ENCODE results near the gene NDUFAF3.
A peak's percentile ranks its signal among the peaks of the same experiment; 100 is the strongest.

Gene NDUFAF3

DNA sequence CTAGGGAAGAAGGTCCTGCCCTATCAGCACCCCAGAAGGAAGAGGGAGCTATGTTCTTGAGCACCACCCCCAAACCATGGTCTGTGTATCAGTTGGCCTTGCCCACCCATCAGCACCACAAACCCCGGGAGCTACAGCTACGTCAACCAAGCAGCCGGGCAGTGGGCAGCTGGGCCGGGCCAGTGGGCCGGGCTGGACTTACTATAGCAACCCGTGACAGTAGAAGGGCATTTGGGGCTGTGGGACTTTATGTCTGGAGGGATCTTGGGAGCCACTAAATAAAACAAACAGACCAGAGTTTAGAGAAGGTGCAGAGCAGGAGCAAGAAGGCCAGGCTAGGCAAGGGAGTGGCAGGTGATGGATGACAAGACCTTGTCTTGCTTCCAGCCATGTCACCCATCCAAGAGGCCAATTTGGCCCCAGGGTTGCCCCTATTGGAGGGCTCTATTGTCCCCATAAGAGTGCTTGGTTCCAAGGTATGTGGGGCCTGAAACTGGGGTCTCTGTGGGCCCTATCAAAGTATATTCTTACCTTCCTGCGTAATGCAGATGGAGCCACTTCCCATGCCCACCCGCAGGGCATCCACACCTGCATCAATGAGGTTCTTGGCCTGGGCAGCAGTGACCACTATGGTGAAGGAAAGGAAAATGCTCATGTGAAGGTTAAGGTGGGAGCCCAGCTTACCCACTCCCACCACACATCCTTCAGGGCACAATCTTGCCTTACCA lies 4.0 kb downstream of the NDUFAF3 start:
- TF ChIP-seq, protein P1, sequence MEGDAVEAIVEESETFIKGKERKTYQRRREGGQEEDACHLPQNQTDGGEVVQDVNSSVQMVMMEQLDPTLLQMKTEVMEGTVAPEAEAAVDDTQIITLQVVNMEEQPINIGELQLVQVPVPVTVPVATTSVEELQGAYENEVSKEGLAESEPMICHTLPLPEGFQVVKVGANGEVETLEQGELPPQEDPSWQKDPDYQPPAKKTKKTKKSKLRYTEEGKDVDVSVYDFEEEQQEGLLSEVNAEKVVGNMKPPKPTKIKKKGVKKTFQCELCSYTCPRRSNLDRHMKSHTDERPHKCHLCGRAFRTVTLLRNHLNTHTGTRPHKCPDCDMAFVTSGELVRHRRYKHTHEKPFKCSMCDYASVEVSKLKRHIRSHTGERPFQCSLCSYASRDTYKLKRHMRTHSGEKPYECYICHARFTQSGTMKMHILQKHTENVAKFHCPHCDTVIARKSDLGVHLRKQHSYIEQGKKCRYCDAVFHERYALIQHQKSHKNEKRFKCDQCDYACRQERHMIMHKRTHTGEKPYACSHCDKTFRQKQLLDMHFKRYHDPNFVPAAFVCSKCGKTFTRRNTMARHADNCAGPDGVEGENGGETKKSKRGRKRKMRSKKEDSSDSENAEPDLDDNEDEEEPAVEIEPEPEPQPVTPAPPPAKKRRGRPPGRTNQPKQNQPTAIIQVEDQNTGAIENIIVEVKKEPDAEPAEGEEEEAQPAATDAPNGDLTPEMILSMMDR (conservative IDR thresholded peaks at IDR 0.05; ENCODE audit: low read depth, low read length): no peak
- no peak for DNase-seq (ENCODE audit: low read depth)
- no peak overlapping the region for H3K4me3 ChIP-seq (ENCODE audit: low read depth, low read length)

DNA sequence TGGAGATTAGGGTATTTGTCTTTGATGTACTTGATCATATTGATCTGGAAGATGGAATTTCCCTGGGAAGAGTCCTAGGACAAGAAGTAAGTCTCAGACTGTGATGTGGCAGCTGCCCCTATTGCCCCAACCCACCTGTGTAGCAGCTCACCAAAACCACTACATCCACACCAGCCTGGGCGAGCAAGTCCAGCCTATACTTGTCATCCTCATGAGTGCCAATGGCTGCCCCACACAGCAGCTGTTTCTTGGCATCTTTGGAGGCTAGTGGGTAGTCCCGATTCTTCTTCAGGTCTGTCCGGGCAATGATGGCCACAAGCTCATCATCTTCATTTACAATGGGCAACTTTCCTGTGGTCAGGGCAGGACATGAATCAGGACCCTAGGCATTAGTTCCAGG lies 4.6 kb downstream of the NDUFAF3 start:
- no peak for DNase-seq (ENCODE audit: low read depth)
- TF ChIP-seq, protein P1 (conservative IDR thresholded peaks at IDR 0.05; ENCODE audit: low read depth, low read length): no peak
- H3K4me3 ChIP-seq (ENCODE audit: low read depth, low read length): no peak overlapping the region

DNA sequence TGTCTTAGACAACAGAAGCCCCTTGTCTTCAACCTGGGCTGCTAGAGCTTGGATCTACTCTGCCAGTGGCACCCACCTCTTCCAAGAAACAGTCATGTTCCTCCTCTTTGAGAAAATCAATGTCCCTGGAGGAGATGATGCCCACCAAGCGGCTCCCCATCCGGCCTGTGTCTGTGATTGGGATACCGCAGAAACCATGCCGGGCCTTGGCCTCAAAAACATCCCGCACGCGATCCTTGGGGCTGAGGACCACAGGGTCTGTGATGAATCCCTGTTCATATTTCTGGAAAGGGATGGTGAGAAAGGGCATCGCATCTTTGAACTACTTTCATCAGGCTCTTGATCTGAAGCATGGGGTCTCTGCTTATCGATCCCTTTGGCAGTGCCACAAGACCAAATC lies 5.7 kb downstream of the NDUFAF3 start:
- H3K4me3 ChIP-seq (ENCODE audit: low read depth, low read length): no peak overlapping the region

DNA sequence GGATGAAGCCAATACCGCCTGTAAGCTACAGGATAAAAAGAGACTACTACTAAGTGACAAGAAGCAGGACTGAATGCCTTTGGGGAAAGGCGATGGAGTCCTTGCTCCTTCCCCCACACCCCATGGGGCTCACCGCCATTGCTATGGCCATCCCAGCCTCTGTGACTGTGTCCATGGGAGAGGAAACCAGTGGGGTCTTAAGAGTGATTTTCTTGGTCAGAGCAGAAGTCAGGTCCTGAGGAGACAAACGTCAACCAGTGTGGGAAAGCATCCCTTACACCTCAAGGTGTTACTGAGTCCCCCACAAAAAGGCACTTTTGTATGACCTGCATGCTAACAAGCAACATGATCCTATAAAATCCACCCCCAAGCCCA lies 6.4 kb downstream of the NDUFAF3 start:
- H3K4me3 ChIP-seq (ENCODE audit: low read depth, low read length): peak overlapping the region; percentile 81
- no peak for DNase-seq (ENCODE audit: low read depth)
- TF ChIP-seq, protein P1 (conservative IDR thresholded peaks at IDR 0.05; ENCODE audit: low read depth, low read length): no peak

More for the DNA sequence above, 5.7 kb downstream of the NDUFAF3 start:
- TF ChIP-seq, protein P1 (conservative IDR thresholded peaks at IDR 0.05; ENCODE audit: low read depth, low read length): no peak
- no peak for DNase-seq (ENCODE audit: low read depth)

DNA sequence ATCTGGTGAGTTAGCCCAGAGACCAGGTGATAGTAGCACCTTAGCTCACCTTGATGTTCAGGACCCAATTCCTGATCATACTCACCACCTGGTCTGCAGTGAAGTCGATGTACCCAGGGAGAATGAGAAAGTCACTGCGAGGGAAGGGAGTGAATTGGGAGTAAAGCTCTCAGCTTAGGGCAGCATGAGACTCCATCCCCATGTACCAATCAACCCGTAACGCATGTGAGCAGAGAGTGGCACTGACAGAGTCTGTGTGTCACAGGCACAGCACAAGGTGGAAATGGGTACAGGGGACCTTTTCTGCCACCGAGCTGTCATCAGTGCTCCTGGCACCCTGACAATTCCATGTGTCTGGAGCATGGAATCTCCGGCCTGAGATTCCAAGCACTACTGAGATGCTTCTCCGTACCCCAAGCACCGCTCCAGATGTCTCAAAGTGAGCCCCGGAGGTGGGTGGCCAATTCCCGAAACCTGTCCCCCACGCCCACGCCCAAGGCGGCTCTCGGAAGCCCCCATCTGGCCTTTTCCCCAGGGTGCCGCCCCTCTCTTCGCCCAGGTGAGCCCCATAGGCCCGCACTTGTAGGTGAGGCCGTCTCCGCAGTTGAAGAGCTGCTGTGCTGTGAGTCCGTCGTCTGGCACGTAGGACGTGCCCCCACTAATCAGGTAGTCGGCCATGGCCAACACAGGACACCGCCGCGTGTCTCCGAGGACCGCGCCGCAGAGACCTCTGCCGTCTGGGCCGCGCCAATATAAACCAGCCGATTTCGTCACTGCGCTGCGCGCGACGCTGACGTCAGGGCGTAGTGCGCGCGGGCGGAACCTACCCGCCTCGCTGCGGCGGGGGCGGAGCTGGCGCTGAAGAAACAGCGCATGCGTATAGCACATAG lies 7.0 kb downstream of the NDUFAF3 start, which contains the start of gene IMPDH2:
Gene IMPDH2, minus strand, starts transcription at position 726 of the 890 bp plus-strand sequence. Its CDS starts 48 bp downstream, at position 678.
- TF ChIP-seq, protein P1 (conservative IDR thresholded peaks at IDR 0.05; ENCODE audit: low read depth, low read length): peak; percentile 13
- peak; percentile 94 for DNase-seq (ENCODE audit: low read depth)
- peak within 1 kb of the TSS; percentile 81 for H3K4me3 ChIP-seq (ENCODE audit: low read depth, low read length)

DNA sequence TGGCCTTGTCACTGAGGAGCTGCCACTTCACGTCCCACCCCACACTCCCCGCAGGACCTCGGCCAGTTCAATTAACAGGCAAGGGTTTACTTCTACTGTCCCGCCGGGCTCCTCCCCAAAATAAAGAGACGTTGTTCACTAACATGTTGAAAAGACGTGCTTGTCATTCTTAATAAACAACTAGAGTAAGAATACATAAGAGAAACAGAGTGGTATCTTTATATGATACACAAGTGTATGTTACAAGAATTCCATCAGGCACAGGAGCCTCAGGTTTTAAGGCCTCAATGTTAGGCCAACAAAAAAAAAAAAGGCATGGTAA lies 7.6 kb downstream of the NDUFAF3 start:
- TF ChIP-seq, protein P1 (conservative IDR thresholded peaks at IDR 0.05; ENCODE audit: low read depth, low read length): no peak
- DNase-seq (ENCODE audit: low read depth): no peak
- H3K4me3 ChIP-seq (ENCODE audit: low read depth, low read length): peak overlapping the region; percentile 81

Measured in choroid plexus epithelial cell (primary cell).